GM18505 (cell line): ENCODE data around the gene ETV3L.

Experiments used
- ATAC-seq: cut with Tn5 transposase; IDR thresholded peaks from one replicate; pipeline ENCODE4 v1.9.1; 2021; ENCODE audit not compliant: unreplicated experiment
- POLR2A ChIP-seq: IDR thresholded peaks from 4 replicates; pipeline ENCODE4 v1.6.1; 2011; ENCODE audit warnings: borderline replicate concordance; ENCODE audit not compliant: insufficient read depth, insufficient read length; ENCODE audit errors: extremely low read depth

Gene ETV3L

GRCh38 chr1:157116737-157117103 lies 17.1 kb upstream of the ETV3L start:
- ATAC-seq: no peak
- TF ChIP-seq POLR2A: no peak

GRCh38 chr1:157115851-157116736 lies 16.5 kb upstream of the ETV3L start:
- ATAC-seq: no peak
- TF ChIP-seq POLR2A: no peak

- ATAC-seq: no peak
- no peak for TF ChIP-seq POLR2A
These were observed 15.8 kb upstream of the ETV3L start for GRCh38 chr1:157115429-157115838.

- ATAC-seq: no peak
- no peak for TF ChIP-seq POLR2A
These were observed 14.8 kb upstream of the ETV3L start for GRCh38 chr1:157114183-157115121.

- TF ChIP-seq POLR2A: no peak
These were observed 14.0 kb upstream of the ETV3L start for GRCh38 chr1:157113631-157114030.

GRCh38 chr1:157113106-157113505 lies 13.5 kb upstream of the ETV3L start:
- no peak for ATAC-seq
- TF ChIP-seq POLR2A: no peak

More at GRCh38 chr1:157113631-157114030, 14.0 kb upstream of the ETV3L start:
- no peak for ATAC-seq

- ATAC-seq: no peak
- TF ChIP-seq POLR2A: no peak
These were observed 12.7 kb upstream of the ETV3L start for GRCh38 chr1:157112186-157112867.

- ATAC-seq: no peak
- TF ChIP-seq POLR2A: no peak
These were observed 12.0 kb upstream of the ETV3L start for GRCh38 chr1:157111396-157112165.

GRCh38 chr1:157110686-157111085 lies 11.1 kb upstream of the ETV3L start:
- no peak for ATAC-seq
- TF ChIP-seq POLR2A: no peak

- ATAC-seq: no peak
- TF ChIP-seq POLR2A: no peak
These were observed 10.4 kb upstream of the ETV3L start for GRCh38 chr1:157110003-157110402.

GRCh38 chr1:157108448-157108847 lies 8.8 kb upstream of the ETV3L start:
- no peak for ATAC-seq
- no peak for TF ChIP-seq POLR2A

GRCh38 chr1:157107702-157108101 lies 8.1 kb upstream of the ETV3L start:
- ATAC-seq: no peak
- TF ChIP-seq POLR2A: no peak
